GM12801 (cell line): ENCODE measurements around the gene ARID1B.

Experiments used
- CTCF ChIP-seq: IDR thresholded peaks from one replicate; pipeline ENCODE4 v1.5.1; 2011; ENCODE audit warnings: control low read depth; ENCODE audit not compliant: insufficient read length; ENCODE audit errors: extremely low read depth

ARID1B gene

GRCh38 chr6:157104803-157105202 is 327.6 kb downstream of the ARID1B start:
- TF ChIP-seq CTCF, result no peak

GRCh38 chr6:157106487-157106886 is 329.3 kb downstream of the ARID1B start:
- no peak for TF ChIP-seq CTCF

- TF ChIP-seq CTCF, result no peak
Measured at GRCh38 chr6:157107571-157107914, 330.4 kb downstream of the ARID1B start.

- no peak for TF ChIP-seq CTCF
Measured at GRCh38 chr6:157107915-157108651, 330.9 kb downstream of the ARID1B start.

GRCh38 chr6:157108923-157109322 is 331.7 kb downstream of the ARID1B start:
- TF ChIP-seq CTCF, result no peak

GRCh38 chr6:157110607-157111006 is 333.4 kb downstream of the ARID1B start:
- no peak for TF ChIP-seq CTCF

- TF ChIP-seq CTCF, result no peak
Measured at GRCh38 chr6:157113389-157113788, 336.2 kb downstream of the ARID1B start.
